ENCODE measurements around the gene SPIN4. TPM values are rescaled to one million over a fixed set of nuclear protein-coding genes. Genes with fewer than 3 reads are reported as not detected.

The SPIN4 gene
- total and polyA plus RNA-seq, 2 of the 8 experiments (the other 6 are each of a cell fraction or from before 2014, with no cell fraction given) = 8.0 to 11.8 TPM

DNA sequence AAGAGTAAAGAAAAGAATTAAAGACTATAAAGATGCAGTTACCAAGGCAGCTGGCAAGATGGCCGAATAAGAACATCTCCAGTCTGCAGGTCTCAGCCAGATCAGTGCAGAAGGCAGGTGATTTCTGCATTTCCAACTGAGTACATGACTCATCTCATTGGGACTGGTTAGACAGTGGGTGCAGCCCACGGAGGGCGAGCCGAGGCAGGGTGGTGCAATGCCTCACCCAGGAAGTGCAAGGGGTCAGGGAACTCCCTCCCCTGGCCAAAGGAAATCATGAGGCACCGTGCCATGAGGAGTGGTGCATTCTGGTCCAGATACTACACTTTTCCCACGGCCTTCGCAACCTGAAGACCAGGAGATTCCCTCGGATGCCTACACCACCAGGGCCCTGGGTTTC is 20.5 kb downstream of the SPIN4 start:
- Histone ChIP-seq H3K4me2 (ENCODE audit: insufficient read depth in 1 of 2, low read depth in 2 of 2, low read length in 2 of 2) (no peak overlapping the region), H2AFZ (ENCODE audit: low read length) (no peak overlapping the region)
- FAIRE-seq = no peak

More for the DNA sequence above, 20.5 kb downstream of the SPIN4 start:
- Histone ChIP-seq H3K56ac (replicated peaks; ENCODE audit: insufficient read length, low read depth, low read length) (no peak overlapping the region), H2BK12ac (ENCODE audit: low read depth, low read length) (no peak overlapping the region), H3K9ac (replicated peaks in 1 of 4; ENCODE audit: extremely low read depth in 1 of 4, low read depth in 3 of 4, low read length in 3 of 4) (no peak overlapping the region), H3K23me2 (ENCODE audit: low read depth, low read length) (no peaks in the 10 kb centered on the region), H4K91ac (replicated peaks; ENCODE audit: insufficient read length, low read length) (no peak overlapping the region), H3K4ac (replicated peaks; ENCODE audit: insufficient read length, low read depth, low read length) (no peak overlapping the region), H3K4me3 (ENCODE audit: extremely low read depth in 1 of 4, insufficient read depth in 2 of 4, low read depth in 3 of 4, low read length in 4 of 4) (no peak overlapping the region), H2AK5ac (ENCODE audit: low read depth, low read length) (no peak overlapping the region), H3K27me3 (replicated peaks in 1 of 4; ENCODE audit: control insufficient read depth in 3 of 4, extremely low read depth in 1 of 4, insufficient read depth in 3 of 4, low read length in 3 of 4) (no peaks in the 10 kb centered on the region), H3K18ac (ENCODE audit: extremely low read depth, low read length) (no peak overlapping the region), H2BK20ac (ENCODE audit: low read length) (no peak overlapping the region), H4K5ac (ENCODE audit: insufficient read length, low read depth, low read length) (no peak overlapping the region), H3K36me3 (ENCODE audit: control insufficient read depth in 2 of 4, insufficient read depth in 4 of 4, low read length in 3 of 4) (no peaks in the 10 kb centered on the region; a peak in 1 of 8 replicates), H3K4me1 (replicated peaks in 1 of 4; ENCODE audit: control insufficient read depth in 3 of 4, insufficient read depth in 4 of 4, low read length in 3 of 4) (no peaks in the 10 kb centered on the region), H4K20me1 (replicated peaks in 1 of 2; ENCODE audit: control insufficient read depth in 1 of 2, insufficient read depth in 2 of 2, low read length in 2 of 2) (no peaks in the 10 kb centered on the region), H2BK120ac (replicated peaks; ENCODE audit: low read depth, low read length) (no peak overlapping the region), H3K23ac (ENCODE audit: insufficient read length) (no peak overlapping the region), H4K8ac (ENCODE audit: extremely low read depth, insufficient read depth, low read length) (no peak overlapping the region), H3K14ac (ENCODE audit: insufficient read length) (no peak overlapping the region), H2BK5ac (ENCODE audit: low read depth, low read length) (no peak overlapping the region), H2BK15ac (ENCODE audit: low read length) (no peak overlapping the region), H3K27ac (ENCODE audit: low read depth, low read length) (no peak overlapping the region), H3K79me1 (ENCODE audit: low read depth, low read length) (no peaks in the 10 kb centered on the region), H3K9me3 (ENCODE audit: insufficient read depth in 2 of 2, low read depth in 1 of 2, low read length in 1 of 2) (no peaks in the 10 kb centered on the region), H3K79me2 (ENCODE audit: control insufficient read depth in 1 of 2, insufficient read depth in 2 of 2, low read length in 2 of 2) (no peaks in the 10 kb centered on the region)
- DNase-seq (ENCODE audit: low read depth in 1 of 2, low spot score in 2 of 2) = no peak
- 100% methylated on average over 3 of the region's 8 CpGs; no CpG with 5 or more reads in 1 of the 2 experiments for WGBS, 2 experiments (ENCODE audit: extremely low coverage in 1 of 2, insufficient coverage in 1 of 2, insufficient read length in 1 of 2, insufficient replicate concordance in 2 of 2, low coverage in 1 of 2, low lambda C conversion rate in 2 of 2, missing lambda C conversion rate in 1 of 2)
- TF ChIP-seq KDM1A (IDR thresholded peaks at IDR 0.05; ENCODE audit: borderline replicate concordance, low read length) (no peak), CBX8 (IDR thresholded peaks at IDR 0.05; ENCODE audit: borderline replicate concordance, low read depth, low read length) (no peak), TBP (IDR thresholded peaks at IDR 0.05; ENCODE audit: low read depth, low read length) (no peak), CHD1 (IDR thresholded peaks at IDR 0.05; ENCODE audit: low read depth, low read length) (no peak), CBX5 (IDR thresholded peaks at IDR 0.05; ENCODE audit: low read depth, low read length) (no peak), SIRT6 (IDR thresholded peaks at IDR 0.05; ENCODE audit: low read length) (no peak), HDAC6 (IDR thresholded peaks at IDR 0.05; ENCODE audit: low read depth, low read length) (no peak), SIN3A (conservative IDR thresholded peaks at IDR 0.05 in 1 of 2, IDR thresholded peaks at IDR 0.05 in 1 of 2; ENCODE audit: low read depth in 1 of 2, low read length in 2 of 2) (no peak)
- TF ChIP-seq, protein P1, sequence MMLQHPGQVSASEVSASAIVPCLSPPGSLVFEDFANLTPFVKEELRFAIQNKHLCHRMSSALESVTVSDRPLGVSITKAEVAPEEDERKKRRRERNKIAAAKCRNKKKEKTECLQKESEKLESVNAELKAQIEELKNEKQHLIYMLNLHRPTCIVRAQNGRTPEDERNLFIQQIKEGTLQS (IDR thresholded peaks at IDR 0.05; ENCODE audit: insufficient read depth, low read depth, low read length) = no peak
- ChIA-PET POLR2A (ENCODE audit: partially characterized antibody) (no interaction called here), CTCF (ENCODE audit: partially characterized antibody) (no interaction called here)

All from H1 (cell line).